Trophoblast cell (in vitro differentiated cells and primary cell): ENCODE results near the gene PLEKHA4. TPM values are rescaled to one million over a fixed set of nuclear protein-coding genes. Genes with fewer than 3 reads are reported as not detected.
A peak's percentile ranks its signal among the peaks of the same experiment; 100 is the strongest.

Experiments
- DNase-seq, 2 donors: peaks; one replicate each; pipeline ENCODE4 v3.0.0-alpha.2; 2016
- H2AFZ ChIP-seq: 2 replicates; pipeline ENCODE4 v1.6.1; 2013; ENCODE audit warnings: low read length, moderate library complexity, mild to moderate bottlenecking; ENCODE audit not compliant: insufficient read depth, poor library complexity
- H2AK5ac ChIP-seq: 2 replicates; pipeline ENCODE4 v1.6.1; 2013; ENCODE audit warnings: mild to moderate bottlenecking, low read length
- H2BK120ac ChIP-seq: 2 replicates; pipeline ENCODE4 v1.6.1; 2013; ENCODE audit warnings: low read length, mild to moderate bottlenecking, moderate library complexity; ENCODE audit not compliant: insufficient read depth, poor library complexity
- H2BK12ac ChIP-seq: 2 replicates; pipeline ENCODE4 v1.6.1; 2013; ENCODE audit warnings: mild to moderate bottlenecking, low read length, moderate library complexity
- H2BK5ac ChIP-seq: 2 replicates; pipeline ENCODE4 v1.6.1; 2013; ENCODE audit warnings: low read length, low read depth, moderate library complexity, mild to moderate bottlenecking; ENCODE audit not compliant: poor library complexity
- H3K14ac ChIP-seq: 2 replicates; pipeline ENCODE4 v1.6.1; 2013; ENCODE audit warnings: mild to moderate bottlenecking, low read length
- H3K18ac ChIP-seq: 2 replicates; pipeline ENCODE4 v1.6.1; 2013; ENCODE audit warnings: mild to moderate bottlenecking, low read length
- H3K23ac ChIP-seq: 2 replicates; pipeline ENCODE4 v1.6.1; 2013; ENCODE audit warnings: low read length
- H3K27ac ChIP-seq: 2 replicates; pipeline ENCODE4 v1.5.1; 2013; ENCODE audit warnings: low read depth, mild to moderate bottlenecking, inconsistent platforms, low read length, moderate library complexity
- H3K27me3 ChIP-seq: 2 replicates; pipeline ENCODE4 v1.6.1; 2013; ENCODE audit warnings: inconsistent platforms, mild to moderate bottlenecking, low read length, moderate library complexity; ENCODE audit not compliant: insufficient read depth
- H3K36me3 ChIP-seq, 2 experiments: 1 replicate in 1 of 2; 2 replicates in 1 of 2; pipeline ENCODE4 v1.6.1; 2013; ENCODE audit warnings: low read length in 2 of 2, mild to moderate bottlenecking in 2 of 2, moderate library complexity in 1 of 2; ENCODE audit not compliant: insufficient read depth in 2 of 2, control insufficient read depth in 1 of 2
- H3K4ac ChIP-seq: 2 replicates; pipeline ENCODE4 v1.6.1; 2013; ENCODE audit warnings: low read depth, mild to moderate bottlenecking, low read length, moderate library complexity
- H3K4me1 ChIP-seq, 2 experiments: 1 replicate in 1 of 2; 2 replicates in 1 of 2; pipeline ENCODE4 v1.6.1; 2013; ENCODE audit warnings: low read length in 2 of 2, mild to moderate bottlenecking in 2 of 2, moderate library complexity in 1 of 2; ENCODE audit not compliant: insufficient read depth in 2 of 2, control insufficient read depth in 1 of 2
- H3K4me2 ChIP-seq: 2 replicates; pipeline ENCODE4 v1.6.1; 2013; ENCODE audit warnings: inconsistent platforms, mild to moderate bottlenecking, low read length, moderate library complexity
- H3K4me3 ChIP-seq: 2 replicates; pipeline ENCODE4 v1.5.1; 2013; ENCODE audit warnings: mild to moderate bottlenecking, low read depth, low read length, inconsistent platforms
- H3K79me1 ChIP-seq: one replicate; pipeline ENCODE4 v1.6.1; 2013; ENCODE audit warnings: low read length
- H3K79me2 ChIP-seq: 2 replicates; pipeline ENCODE4 v1.6.1; 2013; ENCODE audit warnings: low read length, mild to moderate bottlenecking; ENCODE audit not compliant: control insufficient read depth, insufficient read depth, poor library complexity
- H3K9ac ChIP-seq: 2 replicates; pipeline ENCODE4 v1.6.1; 2013; ENCODE audit warnings: mild to moderate bottlenecking, low read length
- H3K9me3 ChIP-seq: 2 replicates; pipeline ENCODE4 v1.6.1; 2013; ENCODE audit warnings: low read depth, mild to moderate bottlenecking, control low read depth, inconsistent platforms, low read length; ENCODE audit not compliant: insufficient read depth
- H4K12ac ChIP-seq: 2 replicates; pipeline ENCODE4 v1.6.1; 2013; ENCODE audit warnings: low read depth, mild to moderate bottlenecking, low read length, moderate library complexity
- H4K8ac ChIP-seq: 2 replicates; pipeline ENCODE4 v1.6.1; 2013; ENCODE audit warnings: low read depth, mild to moderate bottlenecking, low read length, moderate library complexity
- H4K91ac ChIP-seq: one replicate; pipeline ENCODE4 v1.6.1; 2013; ENCODE audit warnings: low read depth, mild to moderate bottlenecking, low read length, moderate library complexity
- WGBS: extraction: QIAGEN DNeasy Blood & Tissue Kit; methylation state at CpG from one replicate; pipeline ENCODE4 v1.1.7; 2013; ENCODE audit warnings: missing lambda C conversion rate; ENCODE audit not compliant: insufficient read length, insufficient coverage; ENCODE audit errors: extremely low coverage; 5-methylcytosine and 5-hydroxymethylcytosine counted together
- polyA plus RNA-seq: library from polyadenylated mRNA; stranded (reverse); fragments of 200-250 nt; gene quantifications from 2 replicates; pipeline ENCODE4 v1.2.3, GENCODE V29; 2013

The PLEKHA4 gene, protein sequence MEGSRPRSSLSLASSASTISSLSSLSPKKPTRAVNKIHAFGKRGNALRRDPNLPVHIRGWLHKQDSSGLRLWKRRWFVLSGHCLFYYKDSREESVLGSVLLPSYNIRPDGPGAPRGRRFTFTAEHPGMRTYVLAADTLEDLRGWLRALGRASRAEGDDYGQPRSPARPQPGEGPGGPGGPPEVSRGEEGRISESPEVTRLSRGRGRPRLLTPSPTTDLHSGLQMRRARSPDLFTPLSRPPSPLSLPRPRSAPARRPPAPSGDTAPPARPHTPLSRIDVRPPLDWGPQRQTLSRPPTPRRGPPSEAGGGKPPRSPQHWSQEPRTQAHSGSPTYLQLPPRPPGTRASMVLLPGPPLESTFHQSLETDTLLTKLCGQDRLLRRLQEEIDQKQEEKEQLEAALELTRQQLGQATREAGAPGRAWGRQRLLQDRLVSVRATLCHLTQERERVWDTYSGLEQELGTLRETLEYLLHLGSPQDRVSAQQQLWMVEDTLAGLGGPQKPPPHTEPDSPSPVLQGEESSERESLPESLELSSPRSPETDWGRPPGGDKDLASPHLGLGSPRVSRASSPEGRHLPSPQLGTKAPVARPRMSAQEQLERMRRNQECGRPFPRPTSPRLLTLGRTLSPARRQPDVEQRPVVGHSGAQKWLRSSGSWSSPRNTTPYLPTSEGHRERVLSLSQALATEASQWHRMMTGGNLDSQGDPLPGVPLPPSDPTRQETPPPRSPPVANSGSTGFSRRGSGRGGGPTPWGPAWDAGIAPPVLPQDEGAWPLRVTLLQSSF
- 2.9 and 3.3 TPM in 2 replicates for polyA plus RNA-seq

DNA sequence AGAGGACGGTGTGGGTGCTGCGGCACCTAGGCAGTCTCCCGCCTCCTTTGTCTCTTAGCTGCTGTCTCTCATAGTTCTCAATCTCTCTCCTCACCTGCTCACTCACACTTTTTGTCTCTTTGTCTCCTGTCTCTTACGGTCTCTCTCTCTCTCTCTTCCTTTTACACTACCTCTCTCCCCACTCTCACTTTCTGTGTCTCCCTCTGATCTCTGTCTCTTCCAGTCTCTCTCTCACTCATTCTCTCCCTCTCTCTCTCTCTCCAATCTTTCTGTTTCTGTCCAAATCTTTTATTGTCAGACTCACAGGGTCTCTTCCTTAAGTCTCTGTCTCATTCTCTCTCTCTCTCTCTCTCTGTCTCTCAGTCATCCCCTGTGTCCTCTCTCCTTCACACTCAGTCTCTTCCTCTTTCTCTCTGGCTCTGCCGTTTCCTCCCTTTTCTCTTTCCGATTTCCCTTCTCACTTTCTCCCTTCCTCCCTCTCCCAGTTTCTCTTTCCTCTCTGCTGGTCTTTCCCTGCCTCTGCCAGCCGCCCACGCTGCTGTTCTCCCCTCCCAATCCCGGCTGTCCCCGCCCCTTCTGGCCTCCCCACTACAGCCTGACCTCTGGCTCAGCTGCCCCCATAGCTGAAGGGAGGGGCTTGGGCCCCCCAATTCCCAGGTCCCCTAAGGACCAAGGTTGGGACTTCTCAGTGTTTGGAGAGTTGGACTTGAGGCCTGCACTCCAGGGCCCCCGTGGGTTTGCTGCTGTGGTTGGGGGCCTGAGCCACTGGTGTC lies at the start of gene PLEKHA4:
TSS of gene PLEKHA4 (minus strand) at position 504 of the 773 bp plus-strand sequence. CDS start 997 bp downstream, outside the sequence.
- no peak within 1 kb of the TSS for H3K9ac ChIP-seq
- H2BK5ac ChIP-seq, result peak within 1 kb of the TSS; percentile 21
- H4K12ac ChIP-seq, result peak within 1 kb of the TSS; percentile 75
- H4K8ac ChIP-seq, result peak within 1 kb of the TSS; percentile 82
- H2AFZ ChIP-seq, result peak within 1 kb of the TSS; percentile 43
- peaks cover 2% of the 10 kb centered on the region for H3K9me3 ChIP-seq
- H3K36me3 ChIP-seq, result peaks cover 2 to 3% of the 10 kb centered on the region in 2 experiments
- peak within 1 kb of the TSS; percentile 24 for H2AK5ac ChIP-seq
- no peak within 1 kb of the TSS for H3K4me2 ChIP-seq
- H3K79me1 ChIP-seq, result peaks cover 15% of the 10 kb centered on the region
- H3K14ac ChIP-seq, result peak within 1 kb of the TSS; percentile 9
- H3K27ac ChIP-seq, result no peak within 1 kb of the TSS
- H3K27me3 ChIP-seq, result no peaks in the 10 kb centered on the region
- H3K23ac ChIP-seq, result no peak within 1 kb of the TSS
- H2BK120ac ChIP-seq, result peak within 1 kb of the TSS; percentile 41
- DNase-seq, result no peak
- peak within 1 kb of the TSS; percentile 8 for H2BK12ac ChIP-seq
- H3K18ac ChIP-seq, result peak within 1 kb of the TSS; percentile 25
- H3K79me2 ChIP-seq, result peaks cover 9% of the 10 kb centered on the region
- H4K91ac ChIP-seq, result peak within 1 kb of the TSS; percentile 60
- peaks cover 2 to 7% of the 10 kb centered on the region in 2 experiments for H3K4me1 ChIP-seq
- H3K4me3 ChIP-seq, result no peak within 1 kb of the TSS
- WGBS, result no CpG with 5 or more reads among the region's 11 CpGs
- H3K4ac ChIP-seq, result no peak within 1 kb of the TSS

DNA sequence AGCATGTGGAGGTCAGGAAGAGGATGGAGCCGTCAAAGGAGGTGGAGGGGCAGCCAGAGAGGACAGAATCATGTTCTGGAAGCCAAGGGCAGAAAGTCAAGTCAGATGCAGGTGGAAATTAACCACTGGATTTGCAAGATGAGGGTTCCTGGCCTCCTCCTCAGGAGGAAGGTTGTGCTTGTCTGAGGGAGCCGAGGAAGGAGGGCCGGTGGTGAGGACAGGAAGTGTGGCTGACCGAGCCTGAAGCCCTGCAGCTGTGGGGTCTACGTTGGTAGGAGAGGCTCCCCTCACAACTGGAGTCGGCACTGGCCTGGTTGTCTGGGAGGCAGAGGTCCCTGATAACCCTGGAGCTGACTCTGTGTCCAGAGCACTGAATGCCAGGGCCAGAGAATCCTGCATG lies 49.7 kb upstream of the PLEKHA4 start:
- H3K4me3 ChIP-seq, result no peak overlapping the region

DNA sequence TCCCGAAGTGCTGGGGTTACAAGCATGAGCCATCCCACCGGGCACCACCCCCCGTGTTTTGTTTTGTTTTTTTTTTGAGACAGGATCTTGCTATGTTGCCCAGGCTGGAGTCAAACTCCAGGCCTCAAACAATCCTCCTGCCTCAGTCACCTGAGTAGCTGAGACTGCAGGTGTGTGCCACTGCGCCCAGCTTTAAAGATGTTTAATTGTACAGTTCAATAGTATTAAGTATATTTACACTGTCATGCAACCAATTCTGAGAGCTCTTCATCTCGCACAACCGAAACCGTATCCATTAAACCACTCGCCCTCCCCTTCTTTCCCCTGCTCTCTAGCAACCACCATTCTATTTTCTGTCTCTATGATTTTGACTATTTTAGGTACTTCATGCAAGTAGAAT lies 47.3 kb upstream of the PLEKHA4 start:
- Histone ChIP-seq H3K9me3 (no peaks in the 10 kb centered on the region), H2AFZ (no peak overlapping the region)

More for the DNA sequence above, 49.7 kb upstream of the PLEKHA4 start:
- Histone ChIP-seq H3K79me2 (no peaks in the 10 kb centered on the region), H2AK5ac (no peak overlapping the region), H3K27ac (no peak overlapping the region), H3K4ac (no peak overlapping the region), H3K36me3 (peaks cover 60% of the 10 kb centered on the region in 2 experiments), H2BK120ac (no peak overlapping the region), H2BK12ac (no peak overlapping the region), H3K4me1 (peaks cover 0 to 4% of the 10 kb centered on the region in 2 experiments), H3K9me3 (no peaks in the 10 kb centered on the region), H3K9ac (no peak overlapping the region), H3K23ac (no peak overlapping the region), H4K8ac (no peak overlapping the region), H2AFZ (no peak overlapping the region), H3K27me3 (no peaks in the 10 kb centered on the region), H3K4me2 (no peak overlapping the region), H4K12ac (no peak overlapping the region), H3K79me1 (no peaks in the 10 kb centered on the region), H3K14ac (no peak overlapping the region), H3K18ac (no peak overlapping the region), H4K91ac (no peak overlapping the region), H2BK5ac (no peak overlapping the region)
- WGBS, result no CpG with 5 or more reads among the region's 6 CpGs
- DNase-seq, result no peak

DNA sequence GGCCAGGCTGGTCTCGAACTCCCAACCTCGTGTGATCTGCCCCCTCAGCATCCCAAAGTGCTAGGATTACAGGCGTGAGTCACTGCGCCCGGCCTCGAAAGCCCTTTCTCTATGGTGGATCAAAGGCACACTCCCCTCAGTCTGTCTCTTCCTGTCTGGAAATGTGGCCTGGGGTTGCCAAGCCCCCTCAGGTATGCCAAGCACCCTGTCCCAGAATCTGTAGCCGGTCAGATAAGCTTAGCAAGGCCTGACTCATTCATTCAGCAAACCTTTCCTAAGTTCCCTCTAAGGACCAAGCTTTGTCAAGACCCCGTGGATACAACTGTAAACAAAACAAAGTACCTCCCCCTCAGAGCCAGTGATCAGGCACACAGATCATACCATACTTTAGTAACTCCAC lies 45.8 kb upstream of the PLEKHA4 start:
- Histone ChIP-seq H3K9me3 (no peaks in the 10 kb centered on the region), H2BK120ac (no peak overlapping the region)
- WGBS, result no CpG with 5 or more reads among the region's 8 CpGs

More for the DNA sequence above, 47.3 kb upstream of the PLEKHA4 start:
- Histone ChIP-seq H4K12ac (no peak overlapping the region), H4K8ac (no peak overlapping the region), H2BK120ac (no peak overlapping the region), H3K4me2 (no peak overlapping the region), H3K18ac (no peak overlapping the region), H3K4ac (no peak overlapping the region), H3K79me2 (no peaks in the 10 kb centered on the region), H3K9ac (no peak overlapping the region), H2AK5ac (no peak overlapping the region), H4K91ac (no peak overlapping the region), H3K4me1 (peaks cover 0 to 4% of the 10 kb centered on the region in 2 experiments), H3K79me1 (no peaks in the 10 kb centered on the region), H3K23ac (no peak overlapping the region), H3K4me3 (no peak overlapping the region), H3K27me3 (no peaks in the 10 kb centered on the region), H2BK5ac (no peak overlapping the region), H3K27ac (no peak overlapping the region), H2BK12ac (no peak overlapping the region), H3K36me3 (peaks cover 53 to 60% of the 10 kb centered on the region in 2 experiments), H3K14ac (no peak overlapping the region)
- no CpG with 5 or more reads among the region's 8 CpGs for WGBS
- DNase-seq, result no peak

More for the DNA sequence above, 45.8 kb upstream of the PLEKHA4 start:
- Histone ChIP-seq H2AK5ac (no peak overlapping the region), H4K12ac (no peak overlapping the region), H2AFZ (no peak overlapping the region), H3K4ac (no peak overlapping the region), H4K8ac (no peak overlapping the region), H3K36me3 (peaks cover 54 to 59% of the 10 kb centered on the region in 2 experiments), H4K91ac (no peak overlapping the region), H3K27ac (no peak overlapping the region), H3K18ac (no peak overlapping the region), H2BK12ac (no peak overlapping the region), H3K4me2 (no peak overlapping the region), H3K9ac (no peak overlapping the region), H3K27me3 (no peaks in the 10 kb centered on the region), H2BK5ac (no peak overlapping the region), H3K14ac (no peak overlapping the region), H3K23ac (no peak overlapping the region), H3K79me1 (no peaks in the 10 kb centered on the region), H3K4me1 (peaks cover 0 to 4% of the 10 kb centered on the region in 2 experiments), H3K4me3 (no peak overlapping the region), H3K79me2 (no peaks in the 10 kb centered on the region)
- DNase-seq, result peak; percentile 84 to 92
